ENCODE data around the gene ZNF322. TPM values are rescaled to one million over a fixed set of nuclear protein-coding genes. Genes with fewer than 3 reads are reported as not detected.

The ZNF322 gene
- total and polyA plus RNA-seq, 2 of the 8 experiments (the other 6 are each of a cell fraction or from before 2014, with no cell fraction given), result 5.3 to 35.0 TPM

DNA sequence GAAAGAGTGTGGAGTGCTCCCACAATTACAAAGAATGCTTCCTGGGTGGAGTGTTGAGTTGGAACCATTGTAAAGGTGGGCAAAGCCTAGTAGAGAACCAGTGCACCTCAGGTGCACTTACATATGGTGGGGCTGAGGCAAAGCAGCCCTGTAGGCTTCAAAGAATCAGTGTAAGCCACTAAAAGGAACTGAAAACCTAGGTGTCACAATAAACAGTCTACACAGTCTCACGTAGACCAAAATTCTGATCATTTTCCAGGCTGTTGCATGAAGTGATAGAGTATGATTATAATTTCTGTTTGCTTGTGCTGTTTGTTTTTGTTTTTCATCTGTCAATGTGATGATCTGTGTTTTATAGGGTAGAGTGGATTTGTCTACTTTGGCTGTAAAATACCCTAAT is 60.0 kb downstream of the ZNF322 start (continued):
- TF ChIP-seq, protein P1, sequence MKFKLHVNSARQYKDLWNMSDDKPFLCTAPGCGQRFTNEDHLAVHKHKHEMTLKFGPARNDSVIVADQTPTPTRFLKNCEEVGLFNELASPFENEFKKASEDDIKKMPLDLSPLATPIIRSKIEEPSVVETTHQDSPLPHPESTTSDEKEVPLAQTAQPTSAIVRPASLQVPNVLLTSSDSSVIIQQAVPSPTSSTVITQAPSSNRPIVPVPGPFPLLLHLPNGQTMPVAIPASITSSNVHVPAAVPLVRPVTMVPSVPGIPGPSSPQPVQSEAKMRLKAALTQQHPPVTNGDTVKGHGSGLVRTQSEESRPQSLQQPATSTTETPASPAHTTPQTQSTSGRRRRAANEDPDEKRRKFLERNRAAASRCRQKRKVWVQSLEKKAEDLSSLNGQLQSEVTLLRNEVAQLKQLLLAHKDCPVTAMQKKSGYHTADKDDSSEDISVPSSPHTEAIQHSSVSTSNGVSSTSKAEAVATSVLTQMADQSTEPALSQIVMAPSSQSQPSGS (IDR thresholded peaks at IDR 0.05; ENCODE audit: low read length), result no peak
- TF ChIP-seq GTF2F1 (IDR thresholded peaks at IDR 0.05; ENCODE audit: borderline replicate concordance, low read depth, low read length), result no peak
- TF ChIP-seq NRF1 (IDR thresholded peaks at IDR 0.05; ENCODE audit: low read depth, low read length), result no peak
- TF ChIP-seq CHD2 (IDR thresholded peaks at IDR 0.05; ENCODE audit: low read length), result no peak

All from H1 (cell line).